GM12891 (cell line): ENCODE data around the gene ARFRP1.

ENCODE experiments used
- PAX5 ChIP-seq: IDR thresholded peaks from 2 replicates; pipeline ENCODE4 v1.6.1; 2011; ENCODE audit warnings: low read length, moderate library complexity, mild to moderate bottlenecking; ENCODE audit not compliant: insufficient read depth, severe bottlenecking
- POLR2A ChIP-seq: IDR thresholded peaks from 2 replicates; pipeline ENCODE4 v1.6.1; 2011; ENCODE audit warnings: low read depth, low read length, control low read depth
- POLR2AphosphoS5 ChIP-seq: IDR thresholded peaks from 2 replicates; pipeline ENCODE4 v1.6.1; 2011; ENCODE audit warnings: low read depth, low read length, control low read depth
- POU2F2 ChIP-seq: IDR thresholded peaks from 2 replicates; pipeline ENCODE4 v1.6.1; 2011; ENCODE audit warnings: low read depth, mild to moderate bottlenecking, control low read depth, low read length, moderate library complexity
- SPI1 ChIP-seq: IDR thresholded peaks from 2 replicates; pipeline ENCODE4 v1.6.1; 2011; ENCODE audit warnings: low read depth, low read length, control low read depth
- TAF1 ChIP-seq: IDR thresholded peaks from 2 replicates; pipeline ENCODE4 v1.6.1; 2011; ENCODE audit warnings: low read depth, low read length, control low read depth

- TF ChIP-seq TAF1: no peak
- TF ChIP-seq POLR2A: 0 out of 2 replicates have a peak, but pooled peaks have one; percentile 25
- 0 out of 2 replicates have a peak, but pooled peaks have one; percentile 19 for TF ChIP-seq POLR2AphosphoS5
- no peak for TF ChIP-seq PAX5
- TF ChIP-seq SPI1: no peak
- no peak for TF ChIP-seq POU2F2
Observed at GRCh38 chr20:63734111-63734945, 26.6 kb upstream of the ARFRP1 start.
